HG03442 (cell line): ENCODE data around the gene EFCAB6.

Experiments used
- ATAC-seq: cut with Tn5 transposase; IDR thresholded peaks from one replicate; pipeline ENCODE4 v1.9.1; 2021; ENCODE audit warnings: mild to moderate bottlenecking, moderate library complexity; ENCODE audit not compliant: unreplicated experiment

Gene EFCAB6

GRCh38 chr22:43643387-43643786, 168.7 kb downstream of the EFCAB6 start:
- ATAC-seq, result no peak

GRCh38 chr22:43642319-43643206, 169.5 kb downstream of the EFCAB6 start:
- no peak for ATAC-seq

GRCh38 chr22:43639228-43639948, 172.7 kb downstream of the EFCAB6 start:
- ATAC-seq, result no peak

- no peak for ATAC-seq
Observed at GRCh38 chr22:43637275-43638260, 174.5 kb downstream of the EFCAB6 start.

GRCh38 chr22:43636086-43636485, 176.0 kb downstream of the EFCAB6 start:
- ATAC-seq, result no peak

- no peak for ATAC-seq
Observed at GRCh38 chr22:43635101-43635500, 177.0 kb downstream of the EFCAB6 start.

GRCh38 chr22:43634316-43634715, 177.8 kb downstream of the EFCAB6 start:
- ATAC-seq, result no peak

- ATAC-seq, result no peak
Observed at GRCh38 chr22:43633631-43634285, 178.3 kb downstream of the EFCAB6 start.

- ATAC-seq, result no peak
Observed at GRCh38 chr22:43631846-43632245, 180.3 kb downstream of the EFCAB6 start.

- no peak for ATAC-seq
Observed at GRCh38 chr22:43631201-43631600, 180.9 kb downstream of the EFCAB6 start.

- ATAC-seq, result no peak
Observed at GRCh38 chr22:43630451-43630850, 181.7 kb downstream of the EFCAB6 start.

- ATAC-seq, result no peak
Observed at GRCh38 chr22:43628250-43628649, 183.9 kb downstream of the EFCAB6 start.

GRCh38 chr22:43627485-43628213, 184.5 kb downstream of the EFCAB6 start:
- ATAC-seq, result no peak

- ATAC-seq, result no peak
Observed at GRCh38 chr22:43625242-43625641, 186.9 kb downstream of the EFCAB6 start.

- ATAC-seq, result no peak
Observed at GRCh38 chr22:43624144-43624998, 187.7 kb downstream of the EFCAB6 start.

GRCh38 chr22:43622886-43623285, 189.2 kb downstream of the EFCAB6 start:
- ATAC-seq, result no peak

- ATAC-seq, result no peak
Observed at GRCh38 chr22:43620197-43620596, 191.9 kb downstream of the EFCAB6 start.

GRCh38 chr22:43618517-43618916, 193.6 kb downstream of the EFCAB6 start:
- no peak for ATAC-seq

GRCh38 chr22:43616645-43617044, 195.5 kb downstream of the EFCAB6 start:
- ATAC-seq, result no peak
